Measurements from ENCODE around the gene COL8A1.

DNA sequence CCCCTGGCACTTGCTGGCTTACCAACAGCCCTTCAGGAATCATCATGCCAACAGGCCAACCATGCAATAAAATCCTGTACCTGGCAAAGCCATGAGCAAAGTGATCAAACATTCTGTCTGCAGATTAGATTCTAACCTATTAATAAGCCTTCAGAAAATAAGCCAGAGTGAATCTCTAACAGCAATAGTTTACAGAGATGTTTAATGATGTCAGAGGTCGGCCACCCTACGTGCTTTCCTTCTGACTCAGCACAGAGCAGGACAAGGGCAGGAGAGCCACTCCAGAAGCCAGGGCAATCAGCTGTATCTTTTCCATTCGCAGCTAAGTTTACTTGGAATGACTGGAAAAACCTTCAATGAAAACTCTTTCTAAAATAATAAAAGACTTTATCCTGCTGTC, 13.1 kb downstream of the COL8A1 start:
- TF ChIP-seq POLR2A (IDR thresholded peaks at IDR 0.05) (no peak), POLR2AphosphoS5 (IDR thresholded peaks at IDR 0.05; ENCODE audit: insufficient read depth in 1 of 2, low read depth in 1 of 2) (no peak)
- TF ChIP-seq, protein P1, sequence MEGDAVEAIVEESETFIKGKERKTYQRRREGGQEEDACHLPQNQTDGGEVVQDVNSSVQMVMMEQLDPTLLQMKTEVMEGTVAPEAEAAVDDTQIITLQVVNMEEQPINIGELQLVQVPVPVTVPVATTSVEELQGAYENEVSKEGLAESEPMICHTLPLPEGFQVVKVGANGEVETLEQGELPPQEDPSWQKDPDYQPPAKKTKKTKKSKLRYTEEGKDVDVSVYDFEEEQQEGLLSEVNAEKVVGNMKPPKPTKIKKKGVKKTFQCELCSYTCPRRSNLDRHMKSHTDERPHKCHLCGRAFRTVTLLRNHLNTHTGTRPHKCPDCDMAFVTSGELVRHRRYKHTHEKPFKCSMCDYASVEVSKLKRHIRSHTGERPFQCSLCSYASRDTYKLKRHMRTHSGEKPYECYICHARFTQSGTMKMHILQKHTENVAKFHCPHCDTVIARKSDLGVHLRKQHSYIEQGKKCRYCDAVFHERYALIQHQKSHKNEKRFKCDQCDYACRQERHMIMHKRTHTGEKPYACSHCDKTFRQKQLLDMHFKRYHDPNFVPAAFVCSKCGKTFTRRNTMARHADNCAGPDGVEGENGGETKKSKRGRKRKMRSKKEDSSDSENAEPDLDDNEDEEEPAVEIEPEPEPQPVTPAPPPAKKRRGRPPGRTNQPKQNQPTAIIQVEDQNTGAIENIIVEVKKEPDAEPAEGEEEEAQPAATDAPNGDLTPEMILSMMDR (IDR thresholded peaks at IDR 0.05): no peak

Data from vagina (tissue), 2 donors.